Body of pancreas (tissue), 4 donors: ENCODE data around the gene PFKFB2.

ENCODE experiments used
- CTCF ChIP-seq, 7 experiments: fragments of 450-650 bp in 4 of 7; fragments of 200-600 bp in 3 of 7; sonication (generic) in 3 of 7; IDR thresholded peaks; one replicate each; pipeline ENCODE4 v1.5.1; 2016 to 2019; ENCODE audit warnings: antibody characterized with exemption in 7 of 7
- POLR2A ChIP-seq, 3 donors: fragments of 450-650 bp; IDR thresholded peaks; one replicate each; pipeline ENCODE4 v1.6.1; 2016; ENCODE audit warnings: antibody characterized with exemption in 3 of 3, mild to moderate bottlenecking in 2 of 3

GRCh38 chr1:207019161-207019560 is 33.9 kb upstream of the PFKFB2 start:
- no peak for TF ChIP-seq CTCF (IDR thresholded peaks at IDR 0.05)
- no peak for TF ChIP-seq POLR2A (IDR thresholded peaks at IDR 0.05)
